KMS-11 (cell line): Measurements from ENCODE around the gene DIP2C.

Experiments
- H2AFZ ChIP-seq: fragments of 200-600 bp; sonication (generic); 2 replicates; pipeline ENCODE4 v1.6.1; 2016; ENCODE audit warnings: antibody characterized with exemption, mixed run types, low read depth
- H3K27ac ChIP-seq: fragments of 200-600 bp; sonication (generic); 2 replicates; pipeline ENCODE4 v1.6.1; 2016; ENCODE audit warnings: mild to moderate bottlenecking, mixed run types
- H3K27me3 ChIP-seq: fragments of 200-600 bp; sonication (generic); 2 replicates; pipeline ENCODE4 v1.6.1; 2017; ENCODE audit warnings: mild to moderate bottlenecking, low read depth, mixed run types, moderate library complexity; ENCODE audit not compliant: insufficient read depth
- H3K36me3 ChIP-seq: fragments of 200-600 bp; sonication (generic); 2 replicates; pipeline ENCODE4 v1.6.1; 2017; ENCODE audit warnings: mild to moderate bottlenecking, mixed run types; ENCODE audit not compliant: insufficient read depth
- H3K4me1 ChIP-seq: fragments of 200-600 bp; sonication (generic); 2 replicates; pipeline ENCODE4 v1.6.1; 2016; ENCODE audit warnings: mild to moderate bottlenecking, low read depth, mixed run types; ENCODE audit not compliant: poor library complexity, severe bottlenecking
- H3K4me2 ChIP-seq: fragments of 200-600 bp; sonication (generic); 2 replicates; pipeline ENCODE4 v1.7.0; 2016; ENCODE audit warnings: mild to moderate bottlenecking, mixed run types
- H3K4me3 ChIP-seq: fragments of 200-600 bp; sonication (generic); IDR thresholded peaks from 2 replicates; pipeline ENCODE4 v1.6.1; 2017; ENCODE audit warnings: low read depth, low read length, mixed read lengths; ENCODE audit not compliant: insufficient read depth
- H3K79me2 ChIP-seq: fragments of 200-600 bp; sonication (generic); 2 replicates; pipeline ENCODE4 v1.6.1; 2016; ENCODE audit warnings: low read depth, mixed run types; ENCODE audit not compliant: insufficient read depth
- H3K9ac ChIP-seq: fragments of 200-600 bp; sonication (generic); 2 replicates; pipeline ENCODE4 v1.6.1; 2016; ENCODE audit warnings: mild to moderate bottlenecking, mixed run types
- H4K20me1 ChIP-seq: fragments of 200-600 bp; sonication (generic); 2 replicates; pipeline ENCODE4 v1.6.1; 2016; ENCODE audit warnings: mild to moderate bottlenecking, mixed run types; ENCODE audit not compliant: insufficient read depth
- CTCF ChIP-seq: fragments of 200-600 bp; sonication (generic); conservative IDR thresholded peaks from 2 replicates; pipeline ENCODE4 v1.6.1; 2017; ENCODE audit warnings: low read depth, mild to moderate bottlenecking, antibody characterized with exemption, low read length, moderate library complexity, mixed read lengths

The DIP2C gene

GRCh38 chr10:437698-438490, 251.6 kb downstream of the DIP2C start:
- Histone ChIP-seq H3K79me2 (no peaks in the 10 kb centered on the region), H3K4me2 (peak overlapping the region; percentile 49), H3K27ac (peak overlapping the region; percentile 46; the same call in 1 of the 2 replicates), H3K4me1 (peaks cover 23% of the 10 kb centered on the region), H3K27me3 (no peaks in the 10 kb centered on the region), H2AFZ (no peak overlapping the region), H3K9ac (no peak overlapping the region), H3K36me3 (no peaks in the 10 kb centered on the region), H4K20me1 (no peaks in the 10 kb centered on the region), H3K4me3 (no peak overlapping the region)
- no peak for TF ChIP-seq CTCF

GRCh38 chr10:436911-437665, 252.4 kb downstream of the DIP2C start:
- no peaks in the 10 kb centered on the region for H4K20me1 ChIP-seq
- no peaks in the 10 kb centered on the region for H3K36me3 ChIP-seq
- no peak for TF ChIP-seq CTCF
- no peak overlapping the region for H2AFZ ChIP-seq
- no peak overlapping the region for H3K9ac ChIP-seq
- peak overlapping the region; percentile 49; the same call in 1 of the 2 replicates for H3K4me2 ChIP-seq
- H3K27me3 ChIP-seq = no peaks in the 10 kb centered on the region
- H3K79me2 ChIP-seq = no peaks in the 10 kb centered on the region
- H3K4me1 ChIP-seq = peaks cover 23% of the 10 kb centered on the region
- peak overlapping the region; percentile 46; the same call in 1 of the 2 replicates for H3K27ac ChIP-seq
- no peak overlapping the region for H3K4me3 ChIP-seq

- Histone ChIP-seq H3K4me1 (peaks cover 23% of the 10 kb centered on the region), H3K27ac (no peak overlapping the region), H2AFZ (no peak overlapping the region), H3K36me3 (no peaks in the 10 kb centered on the region), H3K27me3 (no peaks in the 10 kb centered on the region), H3K4me3 (no peak overlapping the region), H3K79me2 (no peaks in the 10 kb centered on the region), H4K20me1 (no peaks in the 10 kb centered on the region), H3K4me2 (no peak overlapping the region), H3K9ac (no peak overlapping the region)
- TF ChIP-seq CTCF = no peak
These were observed 253.3 kb downstream of the DIP2C start for GRCh38 chr10:436013-436697.

- Histone ChIP-seq H3K9ac (no peak overlapping the region), H3K36me3 (no peaks in the 10 kb centered on the region), H4K20me1 (no peaks in the 10 kb centered on the region), H3K4me1 (peaks cover 23% of the 10 kb centered on the region), H3K4me3 (no peak overlapping the region), H3K27ac (no peak overlapping the region), H3K79me2 (no peaks in the 10 kb centered on the region), H3K27me3 (no peaks in the 10 kb centered on the region), H3K4me2 (no peak overlapping the region), H2AFZ (no peak overlapping the region)
- no peak for TF ChIP-seq CTCF
These were observed 254.1 kb downstream of the DIP2C start for GRCh38 chr10:435397-435796.
